SU-DHL-6 (cell line): Measurements from ENCODE around the gene KDM6B.

Experiments
- CTCF ChIP-seq: fragments of 200-600 bp; sonication (generic); IDR thresholded peaks from one replicate; pipeline ENCODE4 v1.5.1; 2017; ENCODE audit warnings: antibody characterized with exemption, mild to moderate bottlenecking, low read length, moderate library complexity; ENCODE audit not compliant: insufficient read depth, poor library complexity, severe bottlenecking
- EZH2phosphoT487 ChIP-seq: fragments of 200-600 bp; sonication (generic), shearing (Covaris generic); conservative IDR thresholded peaks from 2 replicates; pipeline ENCODE4 v1.6.1; 2018; ENCODE audit warnings: mild to moderate bottlenecking, antibody characterized with exemption, low read length, moderate library complexity, mixed read lengths

- TF ChIP-seq CTCF (no peak), EZH2phosphoT487 (no peak)
Observed at GRCh38 chr17:7833011-7833794, 814 bp upstream of the KDM6B start.
